SK-N-SH (cell line): Measurements from ENCODE around the gene CD200R1. TPM values are rescaled to one million over a fixed set of nuclear protein-coding genes. Genes with fewer than 3 reads are reported as not detected.

Experiments
- CTCF ChIA-PET: fragments of 300-600, 350-600 bp; formaldehyde crosslinking; extraction: SDS; loops from one replicate; lab custom pipeline; 2021; lab: Yijun Ruan, JAX
- POLR2A ChIA-PET: fragments of 350-600 bp; sonication (Branson Sonifier 250); formaldehyde crosslinking; extraction: SDS; loops from one replicate; lab custom pipeline; 2020; ENCODE audit warnings: antibody characterized with exemption, inconsistent platforms; lab: Yijun Ruan, JAX
- DNase-seq: peaks from one replicate; pipeline ENCODE4 v3.0.0; 2012
- H2AFZ ChIP-seq: fragments of 200-600 bp; sonication (generic); 2 replicates; pipeline ENCODE4 v1.8.1; 2016; ENCODE audit warnings: antibody characterized with exemption, mild to moderate bottlenecking, low read depth
- H3F3A ChIP-seq: fragments of 200-600 bp; sonication (generic); replicated peaks from 2 replicates; pipeline ENCODE3; 2016; ENCODE audit warnings: antibody characterized with exemption, mild to moderate bottlenecking; ENCODE audit not compliant: insufficient read depth
- H3K27ac ChIP-seq, 2 experiments: fragments of 200-500 bp in 1 of 2; fragments of 200-600 bp in 1 of 2; sonication (Bioruptor generic) in 1 of 2; sonication (generic), shearing (Covaris generic) in 1 of 2; 2 replicates each; pipeline versions ENCODE4 v1.5.1 to v1.6.1; 2014 to 2016; ENCODE audit warnings: low read depth in 2 of 2, inconsistent platforms in 1 of 2, low read length in 1 of 2, mild to moderate bottlenecking in 1 of 2, mixed read lengths in 1 of 2
- H3K27me3 ChIP-seq: fragments of 200-600 bp; sonication (generic), shearing (Covaris generic); 2 replicates; pipeline ENCODE4 v1.6.1; 2016; ENCODE audit warnings: mixed run types; ENCODE audit not compliant: insufficient read depth
- H3K36me3 ChIP-seq, 2 experiments: fragments of 200-500 bp in 1 of 2; fragments of 200-600 bp in 1 of 2; sonication (Bioruptor generic) in 1 of 2; sonication (generic) in 1 of 2; replicated peaks in 1 of 2; 2 replicates each; pipeline versions ENCODE3 to v1.5.1; 2014 to 2016; ENCODE audit warnings: low read length in 1 of 2, mild to moderate bottlenecking in 1 of 2; ENCODE audit not compliant: insufficient read depth in 2 of 2, control insufficient read depth in 1 of 2
- H3K4me1 ChIP-seq, 2 experiments: fragments of 200-500 bp in 1 of 2; fragments of 200-600 bp in 1 of 2; sonication (Bioruptor generic) in 1 of 2; sonication (generic), shearing (Covaris generic) in 1 of 2; 2 replicates each; pipeline versions ENCODE4 v1.5.1 to v1.6.1; 2014 to 2016; ENCODE audit warnings: low read depth in 1 of 2, low read length in 1 of 2, mixed run types in 1 of 2; ENCODE audit not compliant: insufficient read depth in 2 of 2, control insufficient read depth in 1 of 2
- H3K4me2 ChIP-seq: fragments of 200-600 bp; sonication (generic), shearing (Covaris generic); 2 replicates; pipeline ENCODE4 v1.6.1; 2017; ENCODE audit warnings: mixed run types
- H3K4me3 ChIP-seq, 2 experiments: fragments of 200-500 bp in 1 of 2; fragments of 200-600 bp in 1 of 2; sonication (Bioruptor generic) in 1 of 2; sonication (generic), shearing (Covaris generic) in 1 of 2; 2 replicates each; pipeline versions ENCODE4 v1.5.1 to v1.8.1; 2014 to 2016; ENCODE audit warnings: low read depth in 2 of 2, inconsistent platforms in 1 of 2, low read length in 1 of 2, mild to moderate bottlenecking in 1 of 2, mixed read lengths in 1 of 2, moderate library complexity in 1 of 2
- H3K79me2 ChIP-seq: fragments of 200-600 bp; sonication (generic); 2 replicates; pipeline ENCODE4 v1.8.1; 2017; ENCODE audit warnings: mild to moderate bottlenecking; ENCODE audit not compliant: insufficient read depth
- H3K9ac ChIP-seq: fragments of 200-600 bp; sonication (generic); 2 replicates; pipeline ENCODE4 v1.6.1; 2017; ENCODE audit warnings: mixed run types
- H3K9me2 ChIP-seq: fragments of 200-600 bp; sonication (generic); 2 replicates; pipeline ENCODE4 v1.6.1; 2017; ENCODE audit warnings: mixed run types
- H3K9me3 ChIP-seq: fragments of 200-600 bp; sonication (generic); 2 replicates; pipeline ENCODE4 v1.6.1; 2017; ENCODE audit warnings: mixed run types, mild to moderate bottlenecking, moderate library complexity
- H4K20me1 ChIP-seq: fragments of 200-600 bp; sonication (generic); 2 replicates; pipeline ENCODE4 v1.6.1; 2017; ENCODE audit warnings: mild to moderate bottlenecking, mixed run types; ENCODE audit not compliant: insufficient read depth
- CHD2 ChIP-seq: fragments of 150-350 bp; IDR thresholded peaks from 2 replicates; pipeline ENCODE4 v1.6.1; 2018; ENCODE audit warnings: low read length; ENCODE audit not compliant: partially characterized antibody
- CTCF ChIP-seq: fragments of 200-600 bp; sonication (generic); IDR thresholded peaks from 2 replicates; pipeline ENCODE4 v1.6.1; 2017; ENCODE audit warnings: antibody characterized with exemption, mild to moderate bottlenecking, moderate library complexity
- EZH2phosphoT487 ChIP-seq: fragments of 200-600 bp; sonication (generic); IDR thresholded peaks from 2 replicates; pipeline ENCODE4 v1.6.1; 2017; ENCODE audit warnings: low read depth, mixed run types, mild to moderate bottlenecking, antibody characterized with exemption, moderate library complexity, borderline replicate concordance
- FOSL2 ChIP-seq: IDR thresholded peaks from 2 replicates; pipeline ENCODE4 v1.4.0; 2012; ENCODE audit warnings: low read depth, mild to moderate bottlenecking, moderate library complexity, borderline replicate concordance
- GABPA ChIP-seq: IDR thresholded peaks from 2 replicates; pipeline ENCODE4 v1.4.0; 2012; ENCODE audit warnings: low read depth, mild to moderate bottlenecking
- IRF3 ChIP-seq: fragments of 150-350 bp; IDR thresholded peaks from 2 replicates; pipeline ENCODE4 v1.6.1; 2016; ENCODE audit warnings: mild to moderate bottlenecking, low read depth, low read length
- JUND ChIP-seq: IDR thresholded peaks from 2 replicates; pipeline ENCODE4 v1.4.0; 2012
- MXI1 ChIP-seq: IDR thresholded peaks from 2 replicates; pipeline ENCODE4 v1.6.1; 2012; ENCODE audit warnings: mild to moderate bottlenecking, low read depth, low read length, improper control_type of control experiment
- NFIC ChIP-seq: IDR thresholded peaks from 2 replicates; pipeline ENCODE4 v1.4.0; 2012; ENCODE audit warnings: borderline replicate concordance
- PBX3 ChIP-seq: IDR thresholded peaks from 2 replicates; pipeline ENCODE4; 2012
- POLR2AphosphoS5 ChIP-seq: IDR thresholded peaks from 2 replicates; pipeline ENCODE4 v1.6.1; 2012; ENCODE audit warnings: low read depth, low read length
- REST ChIP-seq: IDR thresholded peaks from 2 replicates; pipeline ENCODE4 v1.6.1; 2012; ENCODE audit warnings: mild to moderate bottlenecking, low read depth, low read length, moderate library complexity
- TCF12 ChIP-seq: IDR thresholded peaks from 2 replicates; pipeline ENCODE4 v1.4.0; 2012
- TEAD4 ChIP-seq: IDR thresholded peaks from 2 replicates; pipeline ENCODE4 v1.4.0; 2012; ENCODE audit warnings: mild to moderate bottlenecking, borderline replicate concordance; ENCODE audit not compliant: insufficient read depth
- USF1 ChIP-seq: IDR thresholded peaks from 2 replicates; pipeline ENCODE4 v1.4.0; 2012; ENCODE audit warnings: low read depth, borderline replicate concordance
- YY1 ChIP-seq: IDR thresholded peaks from 2 replicates; pipeline ENCODE4 v1.4.0; 2012; ENCODE audit warnings: low read depth, mild to moderate bottlenecking
- WGBS: methylation state at CpG from one replicate; pipeline ENCODE4 v1.1.6; 2017; ENCODE audit warnings: low lambda C conversion rate; 5-methylcytosine and 5-hydroxymethylcytosine counted together
- polyA plus RNA-seq, 3 experiments: library from polyadenylated mRNA; depleted of rRNA; stranded (reverse); fragments of >200 nt; gene quantifications; 2 replicates each; pipeline ENCODE4 v1.2.3, GENCODE V29; 2012

CD200R1 gene
- polyA plus RNA-seq, 1 of the 3 experiments (the other 2 are of a cell fraction) = 0.02 TPM

GRCh38 chr3:112904786-112905185 lies 70.1 kb downstream of the CD200R1 start:
- TF ChIP-seq TEAD4 (no peak), GABPA (no peak), REST (no peak), MXI1 (no peak), FOSL2 (no peak), YY1 (no peak), JUND (no peak), CTCF (no peak)
- DNase-seq = no peak
- Histone ChIP-seq H3K79me2 (no peaks in the 10 kb centered on the region), H3K9me3 (no peaks in the 10 kb centered on the region), H3K9me2 (no peaks in the 10 kb centered on the region), H3K4me1 (no peaks in the 10 kb centered on the region), H3F3A (no peaks in the 10 kb centered on the region), H3K4me3 (no peak overlapping the region), H3K36me3 (no peaks in the 10 kb centered on the region), H3K27me3 (no peaks in the 10 kb centered on the region), H3K9ac (no peak overlapping the region), H3K4me2 (no peak overlapping the region), H3K27ac (no peak overlapping the region), H2AFZ (no peak overlapping the region), H4K20me1 (no peaks in the 10 kb centered on the region)
- CTCF ChIA-PET = no interaction called here
- POLR2A ChIA-PET = no interaction called here
- WGBS = 57% methylated on average over 8 of the region's 8 CpGs

GRCh38 chr3:112900113-112900512 lies 74.8 kb downstream of the CD200R1 start:
- Histone ChIP-seq H2AFZ (peak overlapping the region; percentile 72; the same call in 1 of the 2 replicates), H4K20me1 (no peaks in the 10 kb centered on the region)

More at GRCh38 chr3:112900113-112900512, 74.8 kb downstream of the CD200R1 start:
- Histone ChIP-seq H3K27ac (no peak overlapping the region), H3K27me3 (no peaks in the 10 kb centered on the region), H3K4me3 (no peak overlapping the region), H3K36me3 (no peaks in the 10 kb centered on the region), H3F3A (no peaks in the 10 kb centered on the region), H3K9me3 (no peaks in the 10 kb centered on the region), H3K4me2 (no peak overlapping the region), H3K9ac (no peak overlapping the region), H3K9me2 (no peaks in the 10 kb centered on the region), H3K4me1 (no peaks in the 10 kb centered on the region), H3K79me2 (no peaks in the 10 kb centered on the region)
- POLR2A ChIA-PET = no interaction called here
- WGBS = 74% methylated on average over 3 of the region's 3 CpGs
- CTCF ChIA-PET = interaction anchor here (1.4 kb wide), 1 partner anchor 22 kb away, joined by 3 read pairs; no protein-coding TSS in a partner anchor
- TF ChIP-seq POLR2AphosphoS5 (no peak), NFIC (no peak), TCF12 (no peak), USF1 (no peak), IRF3 (no peak), EZH2phosphoT487 (no peak), CHD2 (no peak), PBX3 (no peak)
- DNase-seq = no peak
